ENCODE results near the gene NEBL.
"Not testable (repeated sequence)": the region's sequence is repeated elsewhere in the genome, so short reads cannot be mapped to it uniquely, and the experiment has no call there.

Gene NEBL, protein sequence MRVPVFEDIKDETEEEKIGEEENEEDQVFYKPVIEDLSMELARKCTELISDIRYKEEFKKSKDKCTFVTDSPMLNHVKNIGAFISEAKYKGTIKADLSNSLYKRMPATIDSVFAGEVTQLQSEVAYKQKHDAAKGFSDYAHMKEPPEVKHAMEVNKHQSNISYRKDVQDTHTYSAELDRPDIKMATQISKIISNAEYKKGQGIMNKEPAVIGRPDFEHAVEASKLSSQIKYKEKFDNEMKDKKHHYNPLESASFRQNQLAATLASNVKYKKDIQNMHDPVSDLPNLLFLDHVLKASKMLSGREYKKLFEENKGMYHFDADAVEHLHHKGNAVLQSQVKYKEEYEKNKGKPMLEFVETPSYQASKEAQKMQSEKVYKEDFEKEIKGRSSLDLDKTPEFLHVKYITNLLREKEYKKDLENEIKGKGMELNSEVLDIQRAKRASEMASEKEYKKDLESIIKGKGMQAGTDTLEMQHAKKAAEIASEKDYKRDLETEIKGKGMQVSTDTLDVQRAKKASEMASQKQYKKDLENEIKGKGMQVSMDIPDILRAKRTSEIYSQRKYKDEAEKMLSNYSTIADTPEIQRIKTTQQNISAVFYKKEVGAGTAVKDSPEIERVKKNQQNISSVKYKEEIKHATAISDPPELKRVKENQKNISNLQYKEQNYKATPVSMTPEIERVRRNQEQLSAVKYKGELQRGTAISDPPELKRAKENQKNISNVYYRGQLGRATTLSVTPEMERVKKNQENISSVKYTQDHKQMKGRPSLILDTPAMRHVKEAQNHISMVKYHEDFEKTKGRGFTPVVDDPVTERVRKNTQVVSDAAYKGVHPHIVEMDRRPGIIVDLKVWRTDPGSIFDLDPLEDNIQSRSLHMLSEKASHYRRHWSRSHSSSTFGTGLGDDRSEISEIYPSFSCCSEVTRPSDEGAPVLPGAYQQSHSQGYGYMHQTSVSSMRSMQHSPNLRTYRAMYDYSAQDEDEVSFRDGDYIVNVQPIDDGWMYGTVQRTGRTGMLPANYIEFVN

DNA sequence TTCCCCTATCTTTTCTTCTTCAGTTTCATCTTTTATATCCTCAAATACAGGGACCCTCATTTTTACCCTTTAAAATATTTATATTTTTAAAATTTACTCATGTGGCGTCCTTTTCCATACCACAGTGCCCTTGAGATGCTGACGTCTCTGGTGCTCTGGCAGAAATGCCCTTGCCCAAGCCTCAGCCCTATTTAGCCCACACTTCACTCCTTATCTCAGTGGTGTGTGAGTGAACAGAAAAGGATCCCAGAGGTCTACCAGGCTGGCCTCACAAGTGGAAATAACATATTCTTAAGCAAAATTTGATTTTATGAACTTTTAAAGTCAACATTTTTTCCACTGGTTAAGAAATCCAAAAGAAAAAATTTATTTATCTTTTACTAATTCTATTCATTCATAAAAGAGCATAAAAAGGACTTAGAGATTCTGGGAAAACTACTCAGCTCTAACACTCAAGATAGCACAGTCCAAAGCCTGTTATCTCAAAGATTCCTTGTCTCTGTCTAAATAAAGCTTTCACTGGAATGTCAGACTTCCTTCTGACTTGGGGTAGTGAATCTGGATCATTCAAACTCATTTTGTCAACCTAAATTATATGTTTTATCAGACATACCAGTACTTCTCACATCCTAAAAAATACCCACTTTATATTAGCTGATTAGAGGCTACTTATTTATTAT is at the start of gene NEBL:
Gene NEBL, minus strand, starts transcription at position 166 of the 680 bp plus-strand sequence. Its CDS starts 106 bp downstream, at position 60.
- DNase-seq (ENCODE audit: low spot score): no peak

DNA sequence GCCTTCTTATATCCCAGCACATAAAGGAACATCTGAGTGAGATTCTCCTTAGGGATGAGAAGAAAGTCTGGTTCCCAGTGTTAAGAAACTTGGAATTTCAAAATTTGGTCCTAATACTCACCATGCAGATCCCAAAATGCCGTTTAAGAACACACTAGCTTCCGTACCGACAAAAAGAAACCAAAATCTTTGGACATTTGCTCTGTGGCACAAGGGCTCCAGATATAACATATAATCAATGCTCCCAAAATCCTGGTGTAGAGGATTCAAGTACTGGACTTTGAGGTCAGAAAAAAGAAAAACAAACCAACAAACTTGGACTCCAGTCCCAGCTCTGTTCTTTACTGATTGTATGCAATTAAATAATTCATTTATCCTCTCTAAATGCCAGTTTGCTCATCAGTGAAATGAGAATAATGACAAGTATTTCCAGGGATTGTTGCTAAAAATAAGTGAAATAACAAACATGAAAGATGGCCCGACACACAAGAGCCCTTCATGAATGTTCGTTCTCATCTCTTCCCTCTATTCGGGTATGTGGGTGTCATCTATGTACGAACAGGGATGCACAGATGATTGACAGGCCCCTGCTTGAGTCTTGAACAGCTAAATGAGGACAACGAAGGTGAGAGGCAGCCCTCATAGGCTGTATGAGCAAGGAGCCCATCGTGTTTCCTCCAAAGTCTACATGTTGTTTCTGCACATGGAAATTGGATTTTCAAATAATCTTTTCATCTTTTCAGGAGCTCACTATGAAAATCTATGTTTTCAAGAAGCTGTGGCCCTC is 48.6 kb upstream of the NEBL start:
- no peak for DNase-seq (ENCODE audit: low spot score)

DNA sequence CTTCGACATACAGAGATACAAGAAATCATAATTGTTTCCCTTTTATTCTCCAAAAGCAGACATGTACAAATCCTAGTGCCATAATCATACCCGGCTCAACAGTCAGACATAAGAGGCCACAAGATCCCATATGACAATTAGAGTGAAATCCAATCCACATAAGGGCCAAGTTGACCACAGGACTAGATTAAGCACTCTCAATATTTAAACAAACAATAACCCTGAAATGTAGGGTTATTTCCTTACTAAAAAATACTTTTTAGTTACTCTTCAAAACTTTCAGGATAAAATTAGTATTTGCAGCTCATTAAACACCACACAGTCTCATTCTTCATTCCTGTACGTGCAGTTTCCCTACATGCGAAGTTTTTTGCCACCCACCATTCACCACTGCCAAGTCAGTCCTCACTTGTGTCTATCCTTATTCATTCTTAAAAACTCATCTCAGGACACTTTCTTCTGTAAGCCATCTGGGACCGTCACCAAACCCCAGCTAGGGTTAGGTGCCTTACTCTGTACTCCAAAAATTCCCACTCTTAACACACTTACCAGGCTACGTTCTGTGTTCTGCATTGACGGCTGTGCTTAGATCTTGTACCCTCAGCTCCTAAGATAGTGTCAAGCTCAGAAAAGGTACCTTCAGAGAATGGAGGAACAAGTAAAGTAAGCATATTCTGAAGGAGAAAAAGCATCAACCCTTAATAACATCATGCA is 47.8 kb upstream of the NEBL start:
- DNase-seq (ENCODE audit: low spot score): no peak

GRCh38 chr10:20939414-20939813 is 42.3 kb upstream of the NEBL start:
- not testable (repeated sequence) for DNase-seq (ENCODE audit: low spot score)

- no peak for DNase-seq (ENCODE audit: low spot score)
Observed at GRCh38 chr10:20936396-20936795, 39.3 kb upstream of the NEBL start.

GRCh38 chr10:20935931-20936330 is 38.8 kb upstream of the NEBL start:
- no peak for DNase-seq (ENCODE audit: low spot score)

DNA sequence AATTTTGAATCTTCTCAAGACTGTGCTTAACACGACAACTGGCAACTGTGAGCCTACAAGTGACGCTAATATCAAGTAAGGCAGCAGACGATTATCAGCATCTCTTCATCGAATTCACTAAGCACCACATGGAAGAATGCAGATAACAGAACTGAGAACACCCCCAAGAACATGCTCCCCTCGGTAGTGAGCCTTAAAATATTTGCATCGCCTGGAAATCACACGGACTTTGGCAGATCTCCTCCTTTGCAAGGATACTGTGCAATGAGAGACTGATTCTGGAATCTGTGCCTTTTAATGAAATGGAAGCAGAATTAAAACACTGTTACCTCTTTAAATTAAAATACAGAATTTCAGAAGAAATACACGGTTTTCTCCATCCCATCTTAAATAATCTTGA is 38.2 kb upstream of the NEBL start:
- no peak for DNase-seq (ENCODE audit: low spot score)

- DNase-seq (ENCODE audit: low spot score): no peak
Observed at GRCh38 chr10:20933705-20934104, 36.6 kb upstream of the NEBL start.

DNA sequence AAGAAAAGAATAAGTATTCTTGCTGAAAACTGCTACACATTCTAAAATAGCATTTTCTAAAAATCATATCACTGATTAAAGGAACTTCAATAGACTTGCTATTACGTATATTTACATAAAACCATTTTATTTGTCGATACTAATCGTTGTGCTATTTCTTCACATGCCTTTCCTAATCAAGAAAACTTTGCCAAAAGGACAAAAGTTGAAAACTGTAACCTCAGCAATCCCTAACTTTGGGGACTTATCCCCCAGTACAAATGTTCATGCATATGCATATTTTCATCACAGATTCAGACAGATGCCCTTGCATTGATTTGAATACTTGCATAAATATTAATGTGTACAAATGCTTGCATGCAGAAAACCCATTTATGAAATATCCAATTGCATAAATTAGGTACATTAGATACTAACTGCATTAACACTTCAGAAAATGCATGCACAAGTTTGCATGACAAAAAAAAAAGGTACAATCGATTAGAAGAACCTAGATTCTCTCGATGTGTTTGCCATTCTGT is 35.6 kb upstream of the NEBL start:
- no peak for DNase-seq (ENCODE audit: low spot score)

DNA sequence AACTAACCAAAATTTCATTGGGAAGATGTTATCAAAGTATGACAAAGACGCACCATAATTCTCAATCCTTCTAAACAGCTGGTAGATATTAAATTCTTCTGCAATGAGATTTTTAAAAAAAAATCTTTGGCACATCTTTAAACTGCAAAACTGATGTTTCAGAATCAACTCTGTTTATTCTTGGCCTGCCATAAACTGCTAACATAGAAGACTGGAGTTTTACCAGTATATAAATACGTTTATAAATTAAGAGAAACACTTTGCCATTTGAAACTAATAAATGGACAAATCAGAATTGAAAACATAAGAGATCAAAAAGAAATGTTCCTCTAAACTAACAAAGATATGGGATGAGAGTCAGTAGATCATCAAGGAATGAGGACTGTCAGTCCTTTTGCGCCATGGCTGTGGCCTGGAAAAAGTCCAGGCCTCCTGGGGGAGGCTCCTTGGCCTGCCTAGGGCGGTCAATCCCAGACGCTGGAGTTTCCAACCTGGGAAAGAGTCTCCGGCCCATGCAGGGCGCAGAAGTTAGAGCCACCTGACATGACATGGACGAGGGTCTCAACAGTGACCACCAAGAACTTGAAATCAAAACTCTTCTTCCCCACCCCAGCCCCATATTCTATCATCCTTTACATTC is 34.2 kb upstream of the NEBL start:
- no peak for DNase-seq (ENCODE audit: low spot score)

- no peak for DNase-seq (ENCODE audit: low spot score)
Observed at GRCh38 chr10:20927456-20927855, 30.3 kb upstream of the NEBL start.

DNA sequence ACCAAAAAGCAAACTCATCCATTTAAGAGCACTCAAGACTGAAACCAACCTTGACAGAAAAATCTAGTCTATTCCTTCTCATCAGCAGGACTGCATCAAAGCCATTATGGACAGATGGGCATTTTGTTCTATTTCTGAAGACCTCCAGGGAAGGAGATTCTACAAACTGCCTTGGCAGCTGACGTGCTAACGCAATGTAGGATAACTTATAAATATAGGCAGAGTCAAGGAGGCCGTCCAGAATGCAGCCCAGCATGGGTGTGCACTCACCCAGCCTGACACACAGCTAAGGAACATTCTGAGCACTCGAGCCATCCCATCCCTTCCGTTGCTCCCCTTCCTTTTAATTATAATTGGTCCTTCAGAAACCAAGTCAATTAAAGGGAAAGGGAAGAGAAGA is 25.3 kb upstream of the NEBL start:
- no peak for DNase-seq (ENCODE audit: low spot score)

DNA sequence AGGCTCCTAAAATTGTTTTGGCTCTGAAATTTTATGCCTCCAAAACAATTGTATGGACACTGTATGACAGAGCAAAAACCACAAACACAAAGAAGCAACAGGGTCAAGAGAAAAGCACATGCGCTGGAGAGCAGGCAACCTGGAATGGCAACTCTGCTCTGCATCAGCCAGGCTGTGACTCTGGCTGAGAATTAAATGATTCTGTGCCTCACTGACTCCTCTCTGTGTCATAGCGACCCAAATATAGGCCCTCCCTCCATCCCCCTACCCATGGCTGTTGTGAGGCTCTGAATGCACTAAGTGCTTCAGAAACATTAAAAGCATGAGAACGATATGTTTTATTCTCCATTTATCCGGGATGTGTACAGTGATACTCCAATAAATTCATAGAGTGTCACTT is 24.9 kb upstream of the NEBL start:
- no peak for DNase-seq (ENCODE audit: low spot score)

- DNase-seq (ENCODE audit: low spot score): no peak
Observed at GRCh38 chr10:20920061-20920460, 22.9 kb upstream of the NEBL start.

DNA sequence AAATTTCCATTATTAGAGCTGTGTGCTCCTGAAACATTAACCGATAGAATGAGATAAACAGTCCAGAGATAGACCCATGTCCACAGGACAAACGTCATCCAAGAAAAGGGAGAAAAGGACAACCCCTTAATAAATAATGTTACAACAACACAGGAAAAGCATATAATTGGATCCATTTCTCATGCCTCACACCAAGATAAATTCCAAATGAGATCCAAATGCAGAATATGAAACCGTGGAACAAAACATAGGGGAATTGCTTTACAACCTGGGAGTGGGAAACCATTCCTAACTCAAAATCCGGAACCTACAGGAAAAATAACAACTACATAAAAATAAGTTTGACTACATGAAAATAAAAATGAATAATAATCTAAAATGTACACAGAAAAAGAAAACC is 22.4 kb upstream of the NEBL start:
- no peak for DNase-seq (ENCODE audit: low spot score)

- DNase-seq (ENCODE audit: low spot score): no peak
Observed at GRCh38 chr10:20916976-20917375, 19.9 kb upstream of the NEBL start.

GRCh38 chr10:20912969-20913368 is 15.9 kb upstream of the NEBL start:
- no peak for DNase-seq (ENCODE audit: low spot score)

GRCh38 chr10:20911626-20912025 is 14.5 kb upstream of the NEBL start:
- DNase-seq (ENCODE audit: low spot score): no peak

- no peak for DNase-seq (ENCODE audit: low spot score)
Observed at GRCh38 chr10:20909801-20910200, 12.7 kb upstream of the NEBL start.

- DNase-seq (ENCODE audit: low spot score): no peak
Observed at GRCh38 chr10:20908391-20908790, 11.3 kb upstream of the NEBL start.
